ENCODE measurements around the gene TRIM24. TPM values are rescaled to one million over a fixed set of nuclear protein-coding genes. Genes with fewer than 3 reads are reported as not detected.
A peak's percentile ranks its signal among the peaks of the same experiment; 100 is the strongest.

The TRIM24 gene
- total and polyA plus RNA-seq, 10 of the 15 experiments (the other 5 are each of a cell fraction or from before 2014, with no cell fraction given): 4.6 to 23.5 (median 13.6) TPM

DNA sequence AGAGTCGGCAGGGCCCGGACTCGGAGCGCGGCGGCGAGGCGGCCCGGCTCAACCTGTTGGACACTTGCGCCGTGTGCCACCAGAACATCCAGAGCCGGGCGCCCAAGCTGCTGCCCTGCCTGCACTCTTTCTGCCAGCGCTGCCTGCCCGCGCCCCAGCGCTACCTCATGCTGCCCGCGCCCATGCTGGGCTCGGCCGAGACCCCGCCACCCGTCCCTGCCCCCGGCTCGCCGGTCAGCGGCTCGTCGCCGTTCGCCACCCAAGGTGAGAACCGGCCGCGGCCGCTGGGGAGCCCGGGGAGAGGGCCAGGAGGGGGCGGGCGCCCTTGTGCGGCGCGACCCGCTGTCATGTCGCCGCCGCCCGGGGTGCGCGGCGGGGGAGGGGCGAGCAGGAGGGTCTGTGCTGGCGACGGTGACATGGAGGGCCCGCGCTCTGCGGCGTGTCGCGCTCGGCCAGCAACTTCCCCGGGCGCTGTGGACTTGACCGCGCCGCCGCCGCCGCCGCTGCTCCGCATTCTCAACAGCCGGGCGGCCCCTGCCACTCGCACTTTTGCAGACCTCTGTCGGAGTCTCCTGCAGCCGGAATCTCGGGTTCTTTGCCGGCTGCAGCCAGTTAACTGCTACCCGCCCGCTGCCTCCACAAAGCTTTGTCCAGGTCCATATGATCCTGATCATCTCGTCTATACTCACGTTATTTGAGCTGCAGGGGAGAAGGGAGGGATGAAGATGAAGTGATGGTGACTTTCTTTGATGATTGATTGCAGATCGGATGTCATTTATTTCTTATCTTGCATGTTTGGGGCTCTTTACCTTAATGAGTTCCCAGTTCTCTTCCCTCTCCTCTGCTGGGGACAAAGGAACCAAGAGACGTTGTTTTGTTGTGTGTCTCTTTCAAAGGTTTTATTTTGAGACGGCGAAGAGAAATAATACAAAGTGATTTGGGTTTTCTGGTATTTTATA is 869 bp downstream of the TRIM24 start (continued):
- TF ChIP-seq, protein P1, sequence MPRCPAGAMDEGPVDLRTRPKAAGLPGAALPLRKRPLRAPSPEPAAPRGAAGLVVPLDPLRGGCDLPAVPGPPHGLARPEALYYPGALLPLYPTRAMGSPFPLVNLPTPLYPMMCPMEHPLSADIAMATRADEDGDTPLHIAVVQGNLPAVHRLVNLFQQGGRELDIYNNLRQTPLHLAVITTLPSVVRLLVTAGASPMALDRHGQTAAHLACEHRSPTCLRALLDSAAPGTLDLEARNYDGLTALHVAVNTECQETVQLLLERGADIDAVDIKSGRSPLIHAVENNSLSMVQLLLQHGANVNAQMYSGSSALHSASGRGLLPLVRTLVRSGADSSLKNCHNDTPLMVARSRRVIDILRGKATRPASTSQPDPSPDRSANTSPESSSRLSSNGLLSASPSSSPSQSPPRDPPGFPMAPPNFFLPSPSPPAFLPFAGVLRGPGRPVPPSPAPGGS (IDR thresholded peaks at IDR 0.05; ENCODE audit: borderline replicate concordance, insufficient read depth, low read depth, low read length, poor library complexity, severe bottlenecking): peak; percentile 5
- TF ChIP-seq, protein P2, sequence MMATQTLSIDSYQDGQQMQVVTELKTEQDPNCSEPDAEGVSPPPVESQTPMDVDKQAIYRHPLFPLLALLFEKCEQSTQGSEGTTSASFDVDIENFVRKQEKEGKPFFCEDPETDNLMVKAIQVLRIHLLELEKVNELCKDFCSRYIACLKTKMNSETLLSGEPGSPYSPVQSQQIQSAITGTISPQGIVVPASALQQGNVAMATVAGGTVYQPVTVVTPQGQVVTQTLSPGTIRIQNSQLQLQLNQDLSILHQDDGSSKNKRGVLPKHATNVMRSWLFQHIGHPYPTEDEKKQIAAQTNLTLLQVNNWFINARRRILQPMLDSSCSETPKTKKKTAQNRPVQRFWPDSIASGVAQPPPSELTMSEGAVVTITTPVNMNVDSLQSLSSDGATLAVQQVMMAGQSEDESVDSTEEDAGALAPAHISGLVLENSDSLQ (IDR thresholded peaks at IDR 0.05): peak; percentile 84
- peak; percentile 97 for TF ChIP-seq GATAD2B (conservative IDR thresholded peaks at IDR 0.05; ENCODE audit: low read depth)
- peak; percentile 41; the same call in 1 of the 2 replicates for TF ChIP-seq YY1 (IDR thresholded peaks at IDR 0.05; ENCODE audit: low read depth, low read length)
- TF ChIP-seq BACH1 (IDR thresholded peaks at IDR 0.05; ENCODE audit: borderline replicate concordance): peak; percentile 92
- 0 out of 2 replicates have a peak, but pooled peaks have one; percentile 63 for TF ChIP-seq NR2F1 (conservative IDR thresholded peaks at IDR 0.05)
- TF ChIP-seq, protein P3, sequence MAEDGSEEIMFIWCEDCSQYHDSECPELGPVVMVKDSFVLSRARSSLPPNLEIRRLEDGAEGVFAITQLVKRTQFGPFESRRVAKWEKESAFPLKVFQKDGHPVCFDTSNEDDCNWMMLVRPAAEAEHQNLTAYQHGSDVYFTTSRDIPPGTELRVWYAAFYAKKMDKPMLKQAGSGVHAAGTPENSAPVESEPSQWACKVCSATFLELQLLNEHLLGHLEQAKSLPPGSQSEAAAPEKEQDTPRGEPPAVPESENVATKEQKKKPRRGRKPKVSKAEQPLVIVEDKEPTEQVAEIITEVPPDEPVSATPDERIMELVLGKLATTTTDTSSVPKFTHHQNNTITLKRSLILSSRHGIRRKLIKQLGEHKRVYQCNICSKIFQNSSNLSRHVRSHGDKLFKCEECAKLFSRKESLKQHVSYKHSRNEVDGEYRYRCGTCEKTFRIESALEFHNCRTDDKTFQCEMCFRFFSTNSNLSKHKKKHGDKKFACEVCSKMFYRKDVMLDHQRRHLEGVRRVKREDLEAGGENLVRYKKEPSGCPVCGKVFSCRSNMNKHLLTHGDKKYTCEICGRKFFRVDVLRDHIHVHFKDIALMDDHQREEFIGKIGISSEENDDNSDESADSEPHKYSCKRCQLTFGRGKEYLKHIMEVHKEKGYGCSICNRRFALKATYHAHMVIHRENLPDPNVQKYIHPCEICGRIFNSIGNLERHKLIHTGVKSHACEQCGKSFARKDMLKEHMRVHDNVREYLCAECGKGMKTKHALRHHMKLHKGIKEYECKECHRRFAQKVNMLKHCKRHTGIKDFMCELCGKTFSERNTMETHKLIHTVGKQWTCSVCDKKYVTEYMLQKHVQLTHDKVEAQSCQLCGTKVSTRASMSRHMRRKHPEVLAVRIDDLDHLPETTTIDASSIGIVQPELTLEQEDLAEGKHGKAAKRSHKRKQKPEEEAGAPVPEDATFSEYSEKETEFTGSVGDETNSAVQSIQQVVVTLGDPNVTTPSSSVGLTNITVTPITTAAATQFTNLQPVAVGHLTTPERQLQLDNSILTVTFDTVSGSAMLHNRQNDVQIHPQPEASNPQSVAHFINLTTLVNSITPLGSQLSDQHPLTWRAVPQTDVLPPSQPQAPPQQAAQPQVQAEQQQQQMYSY (CRISPR knock-in tag; IDR thresholded peaks at IDR 0.05): no peak
- TF ChIP-seq ZBED1 (IDR thresholded peaks at IDR 0.05; ENCODE audit: borderline replicate concordance): peak; percentile 72; the same call in 1 of the 2 replicates
- no peak for TF ChIP-seq ASH2L (IDR thresholded peaks at IDR 0.05; ENCODE audit: borderline replicate concordance, low read depth)
- 0 out of 2 replicates have a peak, but pooled peaks have one; percentile 32 for TF ChIP-seq CHD2 (IDR thresholded peaks at IDR 0.05; ENCODE audit: borderline replicate concordance, low read depth, low read length)
- TF ChIP-seq HDGF (IDR thresholded peaks at IDR 0.05): no peak
- 0 out of 2 replicates have a peak, but pooled peaks have one; percentile 30 for TF ChIP-seq MXI1 (IDR thresholded peaks at IDR 0.05; ENCODE audit: low read depth, low read length)
- TF ChIP-seq MEF2A (IDR thresholded peaks at IDR 0.05; ENCODE audit: insufficient read depth, low read depth, low read length): no peak
- TF ChIP-seq RAD21 (IDR thresholded peaks at IDR 0.05; ENCODE audit: insufficient read depth, low read depth, low read length): peak; percentile 19; the same call in 1 of the 2 replicates
- TF ChIP-seq CREB1 (IDR thresholded peaks at IDR 0.05; ENCODE audit: low read depth): no peak
- TF ChIP-seq, protein P4, sequence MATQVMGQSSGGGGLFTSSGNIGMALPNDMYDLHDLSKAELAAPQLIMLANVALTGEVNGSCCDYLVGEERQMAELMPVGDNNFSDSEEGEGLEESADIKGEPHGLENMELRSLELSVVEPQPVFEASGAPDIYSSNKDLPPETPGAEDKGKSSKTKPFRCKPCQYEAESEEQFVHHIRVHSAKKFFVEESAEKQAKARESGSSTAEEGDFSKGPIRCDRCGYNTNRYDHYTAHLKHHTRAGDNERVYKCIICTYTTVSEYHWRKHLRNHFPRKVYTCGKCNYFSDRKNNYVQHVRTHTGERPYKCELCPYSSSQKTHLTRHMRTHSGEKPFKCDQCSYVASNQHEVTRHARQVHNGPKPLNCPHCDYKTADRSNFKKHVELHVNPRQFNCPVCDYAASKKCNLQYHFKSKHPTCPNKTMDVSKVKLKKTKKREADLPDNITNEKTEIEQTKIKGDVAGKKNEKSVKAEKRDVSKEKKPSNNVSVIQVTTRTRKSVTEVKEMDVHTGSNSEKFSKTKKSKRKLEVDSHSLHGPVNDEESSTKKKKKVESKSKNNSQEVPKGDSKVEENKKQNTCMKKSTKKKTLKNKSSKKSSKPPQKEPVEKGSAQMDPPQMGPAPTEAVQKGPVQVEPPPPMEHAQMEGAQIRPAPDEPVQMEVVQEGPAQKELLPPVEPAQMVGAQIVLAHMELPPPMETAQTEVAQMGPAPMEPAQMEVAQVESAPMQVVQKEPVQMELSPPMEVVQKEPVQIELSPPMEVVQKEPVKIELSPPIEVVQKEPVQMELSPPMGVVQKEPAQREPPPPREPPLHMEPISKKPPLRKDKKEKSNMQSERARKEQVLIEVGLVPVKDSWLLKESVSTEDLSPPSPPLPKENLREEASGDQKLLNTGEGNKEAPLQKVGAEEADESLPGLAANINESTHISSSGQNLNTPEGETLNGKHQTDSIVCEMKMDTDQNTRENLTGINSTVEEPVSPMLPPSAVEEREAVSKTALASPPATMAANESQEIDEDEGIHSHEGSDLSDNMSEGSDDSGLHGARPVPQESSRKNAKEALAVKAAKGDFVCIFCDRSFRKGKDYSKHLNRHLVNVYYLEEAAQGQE (IDR thresholded peaks at IDR 0.05; ENCODE audit: low read depth, low read length): no peak
- TF ChIP-seq TCF3 (IDR thresholded peaks at IDR 0.05; ENCODE audit: borderline replicate concordance, insufficient read depth, low read depth, low read length): no peak
- TF ChIP-seq RFX5 (IDR thresholded peaks at IDR 0.05; ENCODE audit: low read depth, low read length): no peak
- TF ChIP-seq CREM (IDR thresholded peaks at IDR 0.05; ENCODE audit: low read depth): peak; percentile 19; the same call in 1 of the 2 replicates

All from GM12878 (cell line).